Uterus (tissue), 4 donors: ENCODE data around the gene GPR156. TPM values are rescaled to one million over a fixed set of nuclear protein-coding genes. Genes with fewer than 3 reads are reported as not detected.
"Not testable (repeated sequence)": the region's sequence is repeated elsewhere in the genome, so short reads cannot be mapped to it uniquely, and the experiment has no call there.

ENCODE experiments used
- DNase-seq, 2 donors: peaks; one replicate each; pipeline ENCODE4 v3.0.0-alpha.2; 2019 to 2020
- H3K27ac ChIP-seq, 2 donors: fragments of 200-600 bp; sonication (generic); 1 replicate in 1 of 2; 2 replicates in 1 of 2; pipeline ENCODE4 v1.5.1; 2016 to 2018
- H3K27me3 ChIP-seq, 2 donors: fragments of 200-600 bp; sonication (generic); one replicate each; pipeline ENCODE4 v1.5.1; 2018 to 2019; ENCODE audit warnings: control low read depth in 1 of 2
- H3K36me3 ChIP-seq, 2 donors: fragments of 200-600 bp; sonication (generic); one replicate each; pipeline ENCODE4 v1.5.1; 2019; ENCODE audit warnings: control low read depth in 1 of 2
- H3K4me1 ChIP-seq, 2 donors: fragments of 200-600 bp; sonication (generic); one replicate each; pipeline ENCODE4 v1.5.1; 2018 to 2019; ENCODE audit warnings: control low read depth in 1 of 2
- H3K4me3 ChIP-seq, 2 donors: fragments of 200-600 bp; sonication (generic); 1 replicate in 1 of 2; 2 replicates in 1 of 2; pipeline ENCODE4 v1.5.1; 2018 to 2019; ENCODE audit warnings: mild to moderate bottlenecking in 1 of 2
- H3K9me3 ChIP-seq, 2 donors: fragments of 200-600 bp; sonication (generic); one replicate each; pipeline ENCODE4 v1.5.1; 2019; ENCODE audit warnings: control low read depth in 1 of 2
- POLR2A ChIP-seq, 2 donors: fragments of 450-650 bp; IDR thresholded peaks; one replicate each; pipeline ENCODE4 v1.6.1; 2016; ENCODE audit warnings: antibody characterized with exemption in 2 of 2, mild to moderate bottlenecking in 1 of 2, moderate library complexity in 1 of 2
- intact Hi-C: fragments of 100-400 bp; cut with DNase I; formaldehyde crosslinking; loops from one replicate; pipeline ENCODE4 v1.15.1; 2023; ENCODE audit warnings: low total_unique reads
- total RNA-seq, 4 donors: library from RNA; depleted of rRNA in 3 of 4; stranded (reverse); fragments of >200 nt in 3 of 4; gene quantifications; one replicate each; pipeline versions ENCODE4 v1.1.0 to v1.2.4, GENCODE V29; 2014 to 2023
- TF ChIP-seq, protein P1 (sequence below), 4 experiments: fragments of 200-600 bp in 2 of 4; fragments of 450-650 bp in 2 of 4; sonication (generic) in 2 of 4; IDR thresholded peaks; one replicate each; pipeline ENCODE4 v1.5.1; 2016 to 2019; ENCODE audit warnings: antibody characterized with exemption in 4 of 4, mild to moderate bottlenecking in 2 of 4, moderate library complexity in 1 of 4
- donor health status: DM: yes; HTN: yes; CAD: no.

Gene GPR156
- total RNA-seq, 4 donors from 2014 or later = 0.59 to 5.3 (median 1.9) TPM; not detected in 1

- no peaks in the 10 kb centered on the region for H3K27me3 ChIP-seq
- TF ChIP-seq, protein P1, sequence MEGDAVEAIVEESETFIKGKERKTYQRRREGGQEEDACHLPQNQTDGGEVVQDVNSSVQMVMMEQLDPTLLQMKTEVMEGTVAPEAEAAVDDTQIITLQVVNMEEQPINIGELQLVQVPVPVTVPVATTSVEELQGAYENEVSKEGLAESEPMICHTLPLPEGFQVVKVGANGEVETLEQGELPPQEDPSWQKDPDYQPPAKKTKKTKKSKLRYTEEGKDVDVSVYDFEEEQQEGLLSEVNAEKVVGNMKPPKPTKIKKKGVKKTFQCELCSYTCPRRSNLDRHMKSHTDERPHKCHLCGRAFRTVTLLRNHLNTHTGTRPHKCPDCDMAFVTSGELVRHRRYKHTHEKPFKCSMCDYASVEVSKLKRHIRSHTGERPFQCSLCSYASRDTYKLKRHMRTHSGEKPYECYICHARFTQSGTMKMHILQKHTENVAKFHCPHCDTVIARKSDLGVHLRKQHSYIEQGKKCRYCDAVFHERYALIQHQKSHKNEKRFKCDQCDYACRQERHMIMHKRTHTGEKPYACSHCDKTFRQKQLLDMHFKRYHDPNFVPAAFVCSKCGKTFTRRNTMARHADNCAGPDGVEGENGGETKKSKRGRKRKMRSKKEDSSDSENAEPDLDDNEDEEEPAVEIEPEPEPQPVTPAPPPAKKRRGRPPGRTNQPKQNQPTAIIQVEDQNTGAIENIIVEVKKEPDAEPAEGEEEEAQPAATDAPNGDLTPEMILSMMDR (IDR thresholded peaks at IDR 0.05) = no peak
- TF ChIP-seq POLR2A (IDR thresholded peaks at IDR 0.05) = no peak
- no peaks in the 10 kb centered on the region for H3K9me3 ChIP-seq
- no peak overlapping the region for H3K27ac ChIP-seq
- no peak overlapping the region for H3K4me3 ChIP-seq
- no peak for DNase-seq
- no peaks in the 10 kb centered on the region for H3K36me3 ChIP-seq
- H3K4me1 ChIP-seq = no peaks in the 10 kb centered on the region
- intact Hi-C loops = no loop called here
These were observed 57.2 kb downstream of the GPR156 start for GRCh38 chr3:120227710-120228347.

GRCh38 chr3:120224237-120224636 is 60.8 kb downstream of the GPR156 start:
- no peak overlapping the region for H3K27ac ChIP-seq
- H3K36me3 ChIP-seq = no peaks in the 10 kb centered on the region
- DNase-seq = no peak
- intact Hi-C loops = no loop called here
- H3K4me3 ChIP-seq = no peak overlapping the region
- TF ChIP-seq, protein P1 (IDR thresholded peaks at IDR 0.05) = no peak
- no peak for TF ChIP-seq POLR2A (IDR thresholded peaks at IDR 0.05)
- no peaks in the 10 kb centered on the region for H3K4me1 ChIP-seq
- no peaks in the 10 kb centered on the region for H3K27me3 ChIP-seq
- no peaks in the 10 kb centered on the region for H3K9me3 ChIP-seq

DNA sequence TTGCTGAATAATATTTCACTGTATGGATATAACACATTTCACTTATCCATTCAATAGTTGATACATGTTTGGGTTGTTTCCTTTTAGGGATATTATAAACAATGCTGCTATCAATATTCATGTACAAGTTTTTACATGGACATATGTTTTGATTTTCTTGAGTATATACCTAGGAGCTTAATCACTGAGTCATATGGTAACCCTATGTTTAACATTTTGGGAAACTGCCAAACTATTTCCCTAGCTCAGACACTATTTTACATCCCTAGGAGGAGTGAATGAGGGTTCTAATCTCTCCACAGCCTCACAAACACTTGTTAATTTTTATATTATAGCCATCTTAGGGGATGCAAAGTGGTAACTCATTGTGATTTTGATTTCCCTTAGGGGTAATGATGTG is 66.0 kb downstream of the GPR156 start:
- Histone ChIP-seq H3K27ac (no peak overlapping the region), H3K36me3 (no peaks in the 10 kb centered on the region), H3K27me3 (no peaks in the 10 kb centered on the region), H3K9me3 (no peaks in the 10 kb centered on the region), H3K4me1 (no peaks in the 10 kb centered on the region), H3K4me3 (no peak overlapping the region)
- intact Hi-C loops = no loop called here
- DNase-seq = no peak
- no peak for TF ChIP-seq POLR2A (IDR thresholded peaks at IDR 0.05)
- TF ChIP-seq, protein P1 (IDR thresholded peaks at IDR 0.05) = no peak

GRCh38 chr3:120216633-120217032 is 68.4 kb downstream of the GPR156 start:
- H3K27ac ChIP-seq, H3K27me3 ChIP-seq, H3K9me3 ChIP-seq, H3K4me1 ChIP-seq, intact Hi-C loops, DNase-seq, H3K36me3 ChIP-seq, H3K4me3 ChIP-seq: not testable (repeated sequence)

GRCh38 chr3:120214176-120214575 is 70.8 kb downstream of the GPR156 start:
- no peak for DNase-seq
- H3K4me1 ChIP-seq = no peaks in the 10 kb centered on the region
- intact Hi-C loops = no loop called here

More at GRCh38 chr3:120214176-120214575, 70.8 kb downstream of the GPR156 start:
- H3K27ac ChIP-seq = peak overlapping the region in 1 of 2 donors; percentile 42
- TF ChIP-seq, protein P1 (IDR thresholded peaks at IDR 0.05) = no peak
- TF ChIP-seq POLR2A (IDR thresholded peaks at IDR 0.05) = no peak
- H3K4me3 ChIP-seq = no peak overlapping the region
- no peaks in the 10 kb centered on the region for H3K9me3 ChIP-seq
- H3K36me3 ChIP-seq = no peaks in the 10 kb centered on the region
- no peaks in the 10 kb centered on the region for H3K27me3 ChIP-seq
